Measurements from ENCODE around the gene PPP1R9A.

The PPP1R9A gene

DNA sequence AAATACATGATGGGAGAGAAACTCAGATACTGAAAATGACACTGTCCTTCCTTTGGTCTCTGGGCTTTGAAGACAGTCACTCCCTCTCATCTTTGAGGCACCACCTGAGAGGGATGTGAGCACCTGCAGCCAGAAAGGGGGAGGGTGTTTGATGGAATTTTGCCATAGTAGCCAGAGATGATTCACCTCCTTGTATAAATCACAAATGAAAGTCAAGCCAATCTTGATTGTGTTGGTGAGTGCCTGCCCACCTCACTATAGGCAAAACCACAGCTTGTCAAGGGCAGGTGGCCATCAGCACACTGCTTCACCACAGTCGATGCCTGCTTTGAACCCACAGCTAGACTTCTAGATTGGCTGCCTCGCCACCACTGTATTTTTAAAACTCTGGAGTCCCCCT, 368.7 kb downstream of the PPP1R9A start:
- DNase-seq, result peak; percentile 41

DNA sequence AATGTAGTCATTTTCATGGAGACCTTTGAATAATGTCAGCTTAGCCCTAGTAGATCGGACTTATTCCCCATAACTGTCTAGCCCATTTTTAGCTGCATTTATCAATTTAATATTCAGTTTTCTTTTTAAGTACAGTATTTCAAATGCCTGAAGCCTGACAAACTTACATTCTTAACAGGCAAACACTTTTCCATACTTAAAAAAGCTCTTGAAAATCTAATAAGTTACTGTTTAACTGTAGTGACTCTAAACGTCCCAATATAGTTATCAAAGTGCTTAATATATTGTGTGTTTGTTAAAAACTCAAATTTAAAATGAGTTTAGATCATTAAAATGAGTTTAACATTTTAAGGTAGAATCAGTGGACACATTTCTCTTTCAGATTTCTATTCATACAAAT, 372.0 kb downstream of the PPP1R9A start:
- DNase-seq, result no peak

- DNase-seq, result no peak
These were observed 378.7 kb downstream of the PPP1R9A start for GRCh38 chr7:95286096-95286495.

DNA sequence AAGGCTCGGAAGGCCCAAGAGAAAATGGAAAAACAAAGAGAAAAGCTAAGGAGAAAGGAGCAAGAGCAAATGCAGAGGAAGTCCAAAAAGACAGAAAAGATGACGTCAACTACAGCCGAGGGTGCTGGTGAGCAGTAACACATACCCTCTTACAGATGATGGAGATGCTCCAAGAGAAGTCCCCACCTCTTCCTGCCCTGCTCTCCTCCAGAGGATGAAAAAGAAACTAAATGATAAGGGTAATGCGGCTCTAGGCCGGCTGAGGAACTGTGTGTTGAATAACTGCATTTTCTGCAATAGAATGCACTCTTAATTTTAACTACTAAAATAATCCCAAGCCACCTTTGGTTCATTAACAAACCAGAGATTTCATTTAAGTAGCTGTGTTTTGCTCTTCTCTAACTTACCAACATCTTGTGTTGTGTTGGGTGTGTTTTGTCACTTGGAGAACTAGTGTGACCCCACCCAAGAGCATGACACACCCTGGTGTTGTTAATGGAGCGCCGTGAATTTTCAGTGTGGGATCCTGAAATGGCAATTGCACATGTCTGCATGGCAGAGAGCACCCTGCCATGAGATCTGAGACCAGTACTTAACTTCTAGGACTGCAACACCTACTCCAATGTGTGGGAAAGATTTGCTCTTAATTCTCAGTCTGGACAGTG, 382.9 kb downstream of the PPP1R9A start:
- no peak for DNase-seq

- DNase-seq, result no peak
These were observed 388.0 kb downstream of the PPP1R9A start for GRCh38 chr7:95295397-95295796.

DNA sequence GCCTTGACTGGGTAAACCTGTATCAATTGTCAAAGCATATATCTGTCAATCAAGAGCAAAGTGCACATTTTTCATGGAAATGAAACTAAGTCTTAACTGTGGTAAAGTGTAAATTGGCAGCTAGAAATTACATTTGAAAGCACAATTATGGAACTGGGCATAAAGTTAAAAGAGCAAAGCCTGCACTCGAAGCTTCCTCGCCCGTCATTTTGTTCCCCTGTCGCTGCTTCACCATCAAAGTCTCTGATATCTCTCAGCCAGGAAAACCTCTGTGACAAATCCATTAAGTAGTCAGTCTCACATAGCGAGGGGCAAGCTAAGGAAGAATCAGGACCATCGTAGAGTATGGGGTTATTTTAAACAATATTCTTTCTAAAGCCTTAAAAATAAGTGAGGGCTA, 389.1 kb downstream of the PPP1R9A start:
- no peak for DNase-seq

DNA sequence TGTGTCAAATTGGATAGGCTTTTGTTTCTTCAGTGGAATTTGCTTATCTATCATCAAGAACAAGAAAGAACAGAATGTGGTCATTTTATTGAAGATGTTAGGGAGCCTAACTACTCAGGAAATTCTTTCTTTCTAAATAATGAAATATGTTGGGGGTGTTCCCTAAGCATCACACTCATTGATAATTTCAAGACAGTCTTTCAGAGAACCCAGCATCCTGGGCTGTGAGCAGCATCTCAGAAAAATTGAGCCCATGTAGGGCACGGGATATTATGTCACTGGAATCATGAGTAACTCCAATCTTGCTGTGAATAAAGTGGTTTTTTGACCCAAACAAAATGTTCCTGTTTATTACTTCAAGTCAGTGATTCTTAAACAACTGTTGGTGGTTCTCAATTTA, 389.6 kb downstream of the PPP1R9A start:
- DNase-seq, result no peak

GRCh38 chr7:95298091-95298490, 390.7 kb downstream of the PPP1R9A start:
- DNase-seq, result no peak

GRCh38 chr7:95303013-95303905, 395.9 kb downstream of the PPP1R9A start:
- DNase-seq, result peak; percentile 33

DNA sequence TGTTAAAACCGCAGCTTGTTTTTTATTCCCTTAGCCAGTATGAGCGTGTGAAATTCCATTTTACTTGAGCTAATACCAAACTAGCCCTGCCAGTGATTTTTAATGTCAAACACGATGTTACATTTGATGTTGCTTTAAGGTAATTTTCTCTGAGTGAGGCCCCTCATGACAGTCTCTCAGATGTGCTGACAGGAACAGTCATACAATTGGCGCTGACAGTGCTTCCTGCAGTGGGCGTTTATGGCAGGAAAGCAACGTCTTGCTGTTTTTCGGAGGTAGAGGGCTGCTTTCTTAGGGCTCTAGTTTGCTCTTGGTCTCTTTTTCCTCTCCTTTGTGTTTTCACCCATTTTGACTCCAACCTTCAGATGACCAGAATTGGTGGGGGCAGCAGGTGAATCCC, 397.6 kb downstream of the PPP1R9A start:
- DNase-seq, result no peak

DNA sequence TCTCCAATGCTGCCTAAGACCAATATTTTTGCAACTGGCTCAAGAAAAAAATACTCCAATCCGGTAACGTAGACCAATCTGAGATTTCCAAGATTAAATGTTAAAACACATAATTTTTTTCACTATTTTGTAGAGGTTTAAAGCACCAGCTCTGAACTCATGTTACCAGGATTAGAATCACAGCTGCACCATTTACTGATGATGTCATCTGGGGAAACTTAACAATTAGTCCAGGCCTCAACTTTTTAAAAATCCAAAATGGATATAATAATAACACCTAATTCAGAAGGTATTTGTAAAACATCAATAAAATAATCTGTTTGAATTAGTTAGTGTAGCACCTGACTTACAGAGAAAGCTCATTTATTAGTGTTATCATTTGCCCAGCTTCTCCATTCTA, 402.6 kb downstream of the PPP1R9A start:
- DNase-seq, result no peak

DNA sequence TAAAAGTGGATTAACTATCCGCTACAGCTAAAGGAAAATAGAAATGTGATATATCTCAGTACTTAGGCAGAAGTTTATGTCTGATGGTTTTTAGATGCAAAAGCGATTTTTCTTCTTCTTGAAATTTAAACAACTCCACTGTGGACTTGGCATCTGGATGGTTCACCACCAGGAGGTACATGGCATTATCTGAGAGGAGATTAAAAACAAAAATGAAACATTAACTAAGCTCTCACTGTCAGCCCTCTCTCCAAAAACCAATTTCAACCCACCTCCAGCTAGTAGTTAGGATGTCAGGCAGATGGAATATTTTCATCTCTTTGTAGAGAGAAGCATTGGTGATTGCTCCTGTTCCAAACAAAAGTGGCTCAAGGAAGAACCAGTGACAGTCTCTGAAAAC, 404.0 kb downstream of the PPP1R9A start:
- no peak for DNase-seq

DNA sequence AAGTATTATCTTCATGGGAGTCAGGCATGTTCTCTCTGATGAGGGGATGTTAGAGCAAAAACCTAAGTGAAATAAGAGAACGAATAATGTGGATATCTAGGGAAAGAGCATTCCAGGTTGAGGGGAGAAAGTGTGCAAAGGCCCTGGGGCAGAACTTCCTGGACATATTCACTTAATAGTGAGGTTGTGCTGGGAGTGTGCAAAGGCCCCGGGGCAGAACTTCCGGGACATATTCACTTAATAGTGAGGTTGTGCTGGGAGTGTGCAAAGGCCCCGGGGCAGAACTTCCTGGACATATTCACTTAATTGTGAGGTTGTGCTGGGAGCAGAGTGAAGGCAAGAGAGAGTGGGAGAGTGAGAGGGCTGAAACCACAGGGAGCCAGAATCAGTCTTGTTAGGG, 405.2 kb downstream of the PPP1R9A start:
- DNase-seq, result no peak

DNA sequence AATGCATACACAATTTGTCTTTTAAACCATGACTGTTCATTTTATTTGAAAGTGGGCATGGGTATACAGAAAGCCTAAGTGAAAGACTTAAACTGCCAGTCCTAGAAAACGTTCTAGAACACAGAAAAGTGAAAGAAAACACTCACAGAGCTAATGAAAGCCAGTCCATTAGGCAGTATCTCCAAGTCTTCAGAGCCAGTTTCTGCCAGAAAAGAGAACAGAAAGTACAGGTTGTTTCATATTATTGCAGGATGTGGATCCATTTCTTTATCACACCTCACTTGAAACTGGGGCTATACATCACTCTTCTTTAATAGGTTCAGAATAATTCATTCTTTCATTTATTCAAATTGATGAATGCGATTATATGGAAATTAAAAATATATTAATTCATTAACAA, 409.2 kb downstream of the PPP1R9A start:
- no peak for DNase-seq

- DNase-seq, result peak; percentile 24
These were observed 410.2 kb downstream of the PPP1R9A start for GRCh38 chr7:95317546-95317945.

GRCh38 chr7:95317966-95318365, 410.6 kb downstream of the PPP1R9A start:
- no peak for DNase-seq

DNA sequence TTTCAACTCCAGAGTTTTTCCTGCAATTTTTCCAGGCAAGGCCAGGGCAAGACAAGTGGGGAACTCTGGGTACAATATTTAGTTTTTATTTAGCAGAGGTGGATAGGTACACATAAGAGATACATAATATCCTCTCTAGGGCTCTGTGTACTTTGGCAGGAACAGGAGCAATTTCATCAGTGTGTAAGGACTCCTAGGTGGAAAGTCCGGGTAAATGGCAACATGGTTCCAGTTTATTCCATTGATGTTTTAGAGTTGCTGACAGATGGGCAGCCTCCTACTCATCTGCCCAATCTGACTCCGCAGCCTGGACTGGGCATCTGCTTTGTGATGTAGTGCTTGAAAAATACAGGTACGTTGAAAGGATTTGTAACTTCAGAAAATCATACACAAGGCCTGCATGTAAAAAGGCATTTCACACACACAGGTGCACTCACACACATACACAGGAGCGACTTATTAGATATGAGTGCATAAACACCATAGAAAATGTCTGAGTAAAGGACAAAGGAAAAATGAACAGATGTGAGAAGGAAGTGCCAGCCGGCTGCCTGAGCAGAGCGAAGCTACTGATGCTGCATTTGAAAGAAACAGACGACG, 411.2 kb downstream of the PPP1R9A start:
- DNase-seq, result peak; percentile 63

DNA sequence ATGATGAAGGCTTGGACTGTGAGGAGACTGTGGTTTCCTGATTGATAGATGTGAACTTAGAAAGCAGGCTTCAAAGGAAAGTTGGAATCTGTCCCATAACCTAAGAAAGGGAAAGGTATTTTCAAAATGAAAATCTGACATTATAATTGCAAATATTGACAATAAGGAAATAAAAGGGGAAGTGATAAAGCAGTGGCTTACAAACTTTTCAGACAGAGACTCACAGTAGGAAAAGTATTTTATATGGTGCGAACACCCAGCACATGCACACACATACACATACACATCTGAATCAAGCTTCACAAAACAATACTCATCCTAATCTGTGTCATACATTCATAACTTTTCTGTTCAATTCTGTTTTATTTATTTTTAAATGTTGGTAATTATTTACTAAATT, 412.2 kb downstream of the PPP1R9A start:
- no peak for DNase-seq

- no peak for DNase-seq
These were observed 413.3 kb downstream of the PPP1R9A start for GRCh38 chr7:95320651-95321050.

DNA sequence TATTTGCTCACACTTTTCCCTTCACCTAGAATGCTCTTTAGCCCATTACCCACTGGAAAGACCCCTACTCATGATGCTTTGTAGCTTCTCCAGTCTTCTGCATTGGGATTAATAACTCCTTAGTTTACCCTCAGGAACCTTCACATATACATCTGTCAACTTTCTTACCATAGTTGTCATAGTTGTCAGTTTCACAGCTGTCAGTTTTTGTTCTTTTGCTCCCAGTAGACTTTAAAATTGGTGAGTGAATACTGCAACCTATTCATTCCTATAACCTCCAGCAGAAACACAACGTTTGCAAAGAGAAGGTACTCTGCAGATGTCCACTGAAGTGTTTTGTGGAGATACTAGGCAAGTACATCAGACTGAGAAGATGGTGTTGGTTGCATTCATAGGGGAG, 414.3 kb downstream of the PPP1R9A start:
- DNase-seq, result no peak

DNA sequence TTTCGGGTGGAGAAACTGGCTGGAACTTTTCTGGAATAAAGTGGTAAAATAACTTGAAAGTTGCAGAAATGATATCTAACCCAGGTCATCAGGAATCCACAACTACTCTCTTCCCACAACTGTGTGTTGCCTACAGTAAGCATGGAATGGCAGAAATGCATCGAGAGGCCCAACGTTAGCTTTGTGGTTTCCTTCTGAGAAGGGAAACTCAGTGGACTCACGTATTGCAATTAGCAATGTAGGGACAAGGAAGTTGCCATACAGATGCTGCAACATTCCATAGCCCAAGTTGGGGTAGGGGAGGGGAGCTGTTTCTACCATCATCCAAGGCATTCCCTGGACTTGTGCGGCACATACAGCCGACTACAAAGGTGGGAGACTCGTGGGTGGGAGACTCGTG, 415.0 kb downstream of the PPP1R9A start:
- DNase-seq, result no peak

DNA sequence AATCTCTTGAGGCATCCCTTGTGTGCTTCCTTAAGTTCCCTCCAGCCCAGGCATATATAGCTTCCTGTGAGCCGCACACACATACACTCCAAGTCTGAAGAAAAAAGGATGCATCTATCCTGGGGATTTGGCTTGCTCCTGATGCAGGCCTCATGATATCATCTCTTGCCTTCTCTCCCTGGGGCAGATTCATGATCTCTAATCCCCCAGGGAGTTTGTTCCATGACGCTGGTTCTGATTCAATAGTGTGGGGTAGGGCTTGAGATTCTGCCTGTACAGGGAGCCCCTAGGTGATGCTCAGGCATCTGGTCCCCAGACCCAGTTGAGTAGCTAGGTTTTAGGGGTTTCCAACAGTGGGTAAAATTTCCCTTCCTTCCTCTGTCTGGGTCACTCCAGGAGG, 415.5 kb downstream of the PPP1R9A start:
- DNase-seq, result no peak

DNA sequence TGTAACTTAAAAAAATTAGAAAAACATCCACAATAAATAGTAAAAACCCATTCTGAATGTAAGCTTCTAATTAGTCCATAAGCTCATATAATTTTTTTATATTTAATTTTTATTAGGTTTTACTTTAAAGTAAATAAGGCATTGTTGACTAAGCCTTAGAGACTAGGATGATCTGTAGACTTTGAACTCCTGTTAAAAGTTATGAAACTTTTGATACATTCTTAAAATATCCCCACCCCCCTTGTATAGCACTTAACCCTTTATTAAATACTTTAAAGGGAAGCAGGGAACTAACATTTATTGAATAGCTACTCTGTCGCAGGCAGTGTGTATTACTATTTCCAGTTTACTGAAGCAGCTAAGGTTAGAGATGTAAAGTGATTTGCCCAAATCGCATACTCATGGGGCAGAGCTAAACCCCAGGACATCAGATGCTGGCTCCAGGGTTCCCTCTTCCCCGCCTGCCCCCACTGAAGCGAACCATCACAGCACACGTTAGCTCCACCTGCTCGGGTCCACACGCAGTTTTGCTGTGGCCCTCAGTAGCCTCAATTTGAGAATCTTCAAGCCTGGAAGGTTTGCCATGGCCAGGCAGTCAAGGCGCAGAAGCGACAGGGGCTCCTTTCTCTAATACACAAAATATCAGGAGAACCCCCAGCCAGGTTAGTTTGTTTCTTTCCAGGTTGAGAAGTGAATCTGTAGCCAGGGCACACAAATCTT, 416.2 kb downstream of the PPP1R9A start:
- no peak for DNase-seq

Measured in DMS53 (cell line).